GM18505 (cell line): ENCODE results near the gene TBC1D8.

Experiments
- ATAC-seq: cut with Tn5 transposase; IDR thresholded peaks from one replicate; pipeline ENCODE4 v1.9.1; 2021; ENCODE audit not compliant: unreplicated experiment
- POLR2A ChIP-seq: IDR thresholded peaks from 4 replicates; pipeline ENCODE4 v1.6.1; 2011; ENCODE audit warnings: borderline replicate concordance; ENCODE audit not compliant: insufficient read depth, insufficient read length; ENCODE audit errors: extremely low read depth

TBC1D8 gene

DNA sequence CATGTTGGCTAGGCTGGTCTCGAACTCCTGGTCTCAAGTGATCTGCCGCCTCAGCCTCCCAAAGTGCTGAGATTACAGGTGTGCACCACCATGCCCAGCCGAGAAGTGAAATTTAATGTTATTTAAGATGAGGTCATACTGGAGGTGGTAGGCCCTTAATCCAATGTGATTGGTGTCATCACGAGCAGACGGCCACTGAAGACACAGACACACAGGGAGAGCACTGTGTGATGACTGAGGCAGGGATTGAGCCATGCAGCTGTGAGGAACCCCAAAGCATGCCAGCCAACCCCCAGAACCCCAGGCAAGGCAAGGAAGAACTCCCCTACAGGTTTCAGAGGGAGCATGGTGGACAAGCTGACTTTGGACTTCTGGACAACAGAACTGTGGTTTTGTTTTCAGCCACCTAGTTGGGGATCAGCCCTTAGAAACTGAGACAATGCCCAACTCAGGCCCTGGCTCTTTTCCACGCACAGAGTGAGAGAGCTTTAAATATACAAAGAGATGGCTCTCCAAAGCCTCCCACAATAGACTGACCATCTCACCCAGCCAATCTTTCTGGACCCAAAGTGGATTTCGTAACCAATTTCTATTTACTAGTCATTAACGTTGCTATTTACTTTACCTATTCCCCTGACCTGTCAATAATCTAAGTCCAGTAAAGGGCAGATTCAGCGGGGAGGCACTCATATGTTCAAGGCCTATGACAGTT lies 34.2 kb downstream of the TBC1D8 start:
- ATAC-seq = no peak
- TF ChIP-seq POLR2A = no peak

DNA sequence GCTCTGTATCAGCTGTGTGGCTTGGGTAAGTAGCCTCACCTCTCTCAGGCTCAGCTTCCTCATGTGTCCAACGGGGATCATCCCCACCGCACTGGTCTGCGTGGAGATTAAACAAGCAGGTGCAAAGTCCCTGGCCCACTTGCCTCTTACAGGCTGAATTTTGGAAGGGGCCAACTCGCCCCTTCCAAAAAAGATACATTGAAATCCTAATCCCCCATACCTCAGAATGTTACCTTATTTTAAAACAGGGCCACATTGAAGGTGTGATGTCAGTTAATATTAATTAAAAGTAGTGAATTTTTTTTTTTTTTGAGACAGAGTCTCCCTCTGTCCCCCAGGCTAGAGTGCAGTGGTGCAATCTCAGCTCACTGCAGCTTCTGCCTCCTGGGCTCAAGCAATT lies 34.8 kb downstream of the TBC1D8 start:
- no peak for ATAC-seq
- TF ChIP-seq POLR2A = no peak

DNA sequence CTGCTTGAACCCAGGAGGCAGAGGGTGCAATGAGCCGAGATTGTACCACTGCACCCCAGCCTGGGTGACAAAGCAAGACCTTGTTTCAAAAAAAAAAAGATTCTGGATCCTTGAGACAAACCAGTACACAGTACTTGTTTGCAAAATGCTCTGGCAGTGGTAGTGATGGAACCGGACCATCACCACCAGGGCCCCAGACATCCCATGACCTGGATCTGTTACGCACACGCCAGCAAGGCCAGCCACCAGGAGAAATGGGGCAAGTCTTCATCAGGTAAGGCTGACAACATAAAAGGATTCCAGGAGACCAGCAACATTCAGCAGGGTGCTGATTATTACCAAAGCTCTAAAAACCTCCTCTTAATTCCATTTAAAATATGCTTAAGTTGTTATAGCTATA lies 35.5 kb downstream of the TBC1D8 start:
- no peak for ATAC-seq
- no peak for TF ChIP-seq POLR2A

DNA sequence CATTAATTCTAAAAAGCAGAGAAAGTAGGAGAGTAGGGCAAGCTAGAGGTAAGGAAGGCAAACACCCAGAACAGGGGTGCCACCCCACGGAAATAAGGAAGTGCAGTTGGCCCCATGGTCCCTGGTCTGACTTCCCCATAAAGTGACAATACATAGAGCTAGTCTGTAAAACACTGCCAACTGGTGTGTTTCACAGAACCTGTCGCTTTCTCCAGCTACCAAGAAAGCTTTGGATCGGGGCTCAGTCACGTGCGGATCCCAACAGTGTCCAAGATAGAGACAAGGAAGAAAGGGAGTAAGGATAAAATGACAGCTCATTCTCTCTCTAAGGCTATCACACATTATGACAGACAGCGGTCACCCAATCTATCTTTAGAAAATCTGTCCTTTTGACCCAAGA lies 36.4 kb downstream of the TBC1D8 start:
- no peak for ATAC-seq
- TF ChIP-seq POLR2A = no peak

DNA sequence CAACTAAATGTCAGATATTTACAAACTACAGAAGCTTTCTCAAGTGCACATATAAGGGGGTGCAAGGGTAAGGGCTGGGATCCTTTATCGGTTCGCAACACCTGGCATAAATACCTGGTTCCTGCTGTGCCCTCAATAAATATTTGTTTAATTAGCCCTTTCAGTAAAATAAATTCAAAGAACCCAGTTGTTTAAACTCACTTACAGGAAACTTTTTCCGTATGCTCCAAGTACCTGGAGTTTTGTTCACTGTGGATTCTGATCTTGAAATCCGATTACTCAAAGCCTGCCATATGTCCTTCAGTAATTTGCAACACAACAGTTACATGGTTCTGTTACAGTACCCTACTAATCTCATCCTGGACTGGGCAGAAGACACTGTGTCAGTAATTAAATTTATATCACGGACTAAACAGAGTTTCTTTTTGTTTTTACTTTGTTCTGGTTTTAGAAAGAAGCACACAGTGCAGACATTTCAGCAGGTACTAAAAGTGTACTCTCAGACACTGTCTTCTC lies 36.9 kb downstream of the TBC1D8 start:
- ATAC-seq = no peak
- TF ChIP-seq POLR2A = no peak

DNA sequence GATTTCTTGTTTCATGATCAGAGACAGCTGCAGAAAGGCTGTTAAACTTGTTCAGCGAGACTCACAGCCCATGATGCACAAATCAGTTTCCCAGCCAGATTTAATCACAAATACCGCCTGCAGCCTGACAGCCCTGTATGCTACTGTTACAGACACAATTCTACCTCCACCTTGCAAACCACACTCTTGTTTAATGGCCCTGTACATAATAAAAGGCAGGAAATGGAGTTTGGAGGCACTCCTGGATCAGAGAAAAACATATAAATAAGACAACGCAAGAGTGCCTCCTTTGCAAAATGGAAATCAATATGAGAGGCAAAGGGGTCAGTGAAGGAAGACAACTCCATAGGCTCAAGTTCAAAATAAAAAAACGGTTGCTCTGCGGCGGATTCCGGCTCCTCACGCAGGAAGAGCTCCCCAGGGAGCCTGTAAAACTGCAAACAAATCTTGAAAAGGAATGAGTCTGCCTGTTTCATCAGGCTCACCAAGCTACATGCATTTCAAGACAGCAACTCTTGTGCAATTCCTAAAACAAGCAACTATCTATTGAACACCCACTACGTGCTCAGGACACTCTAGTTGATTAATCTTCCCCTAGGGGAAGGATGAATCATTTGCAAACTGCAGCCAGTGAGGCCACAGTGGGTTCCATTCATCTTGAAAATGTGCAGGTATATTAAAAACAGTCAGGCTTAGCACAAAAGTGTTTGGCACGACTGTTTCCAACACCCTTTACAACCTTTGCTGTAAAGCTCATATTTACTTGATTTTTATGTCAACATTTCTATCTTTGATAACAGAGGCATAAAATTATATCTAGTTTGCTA lies 37.5 kb downstream of the TBC1D8 start:
- ATAC-seq = no peak
- no peak for TF ChIP-seq POLR2A

DNA sequence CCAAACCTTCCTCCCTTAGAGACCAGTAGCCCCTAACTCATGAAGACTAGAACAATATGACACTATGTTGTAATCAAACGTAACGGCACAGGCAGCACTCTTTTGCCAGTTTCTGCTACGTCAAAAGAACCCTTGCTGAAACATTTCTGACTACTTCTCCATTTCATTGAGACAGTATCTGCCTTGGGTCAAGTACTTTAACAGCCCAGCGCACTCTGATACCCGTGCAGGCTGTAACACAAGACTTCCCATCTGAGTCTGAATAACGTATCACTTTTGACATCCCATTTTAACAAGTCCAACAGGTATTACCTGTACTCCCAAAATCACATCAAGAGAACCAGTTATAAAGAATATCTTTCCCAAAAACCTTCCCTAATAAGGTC lies 38.4 kb downstream of the TBC1D8 start:
- no peak for ATAC-seq
- TF ChIP-seq POLR2A = no peak

DNA sequence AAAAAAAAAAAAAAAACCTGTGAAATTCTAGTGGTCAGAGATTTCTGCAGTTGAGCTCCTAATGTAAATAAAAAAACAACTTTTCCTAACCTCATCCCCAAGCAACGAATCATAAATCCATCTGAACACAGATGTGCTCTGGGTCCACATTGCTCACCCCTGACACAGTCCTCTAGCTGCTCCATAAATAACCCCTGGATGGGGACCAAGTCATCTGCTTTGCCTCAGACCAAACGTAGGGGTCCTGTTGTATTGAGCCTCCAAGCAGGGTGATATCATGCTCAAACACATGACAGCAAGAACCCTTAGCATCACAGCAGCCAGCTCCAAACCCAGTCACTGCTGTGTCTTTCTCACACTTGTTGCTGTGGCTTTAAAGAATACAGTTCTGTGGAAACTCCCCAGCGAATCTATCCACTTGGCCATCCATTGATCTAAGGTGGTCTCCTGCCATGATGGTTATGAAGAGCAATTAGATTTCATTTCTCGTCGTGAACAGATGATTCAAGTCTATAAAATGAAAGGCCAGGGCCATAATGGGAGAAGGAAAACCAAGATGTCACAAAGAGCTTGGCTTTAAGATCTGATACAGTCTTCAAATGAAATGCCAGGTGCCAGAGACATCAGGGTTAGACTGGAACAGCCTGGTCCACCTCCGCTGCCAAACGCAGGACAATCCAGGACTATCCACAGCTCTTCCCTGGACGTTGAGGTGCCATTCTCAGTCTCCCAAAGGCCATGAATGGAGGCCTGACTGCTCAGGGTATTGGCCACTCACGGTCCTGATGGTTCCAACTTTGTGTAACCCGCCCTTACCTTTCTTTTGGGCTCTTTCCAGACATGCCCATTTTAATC lies 39.0 kb downstream of the TBC1D8 start:
- TF ChIP-seq POLR2A = no peak
- no peak for ATAC-seq

DNA sequence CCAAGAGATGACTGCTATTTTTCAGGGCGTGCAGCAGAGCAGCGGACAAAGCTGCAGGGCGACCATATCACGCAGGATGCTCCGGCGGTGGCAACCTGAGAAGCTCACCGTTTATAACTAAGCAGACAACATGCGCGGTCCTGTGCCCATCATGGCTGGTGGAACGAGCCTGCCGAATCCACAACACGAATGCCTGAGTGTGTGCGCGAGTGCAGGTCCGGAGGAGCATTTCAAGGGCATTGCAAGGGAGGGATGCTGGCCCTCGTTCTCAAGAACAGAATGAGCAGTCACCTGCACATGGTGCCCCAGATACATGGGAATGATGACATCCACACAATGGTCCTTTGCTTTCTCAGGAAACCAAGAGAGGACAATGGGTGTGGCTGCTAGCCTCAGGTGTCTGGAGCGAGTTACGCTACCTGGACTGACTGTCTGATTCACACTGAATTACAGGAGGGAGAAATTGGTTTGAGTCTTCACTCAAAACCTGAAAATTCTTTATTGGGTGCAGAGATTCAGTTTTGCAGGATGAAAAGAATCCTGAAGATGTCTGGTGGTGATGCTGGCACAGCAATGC lies 39.8 kb downstream of the TBC1D8 start:
- no peak for ATAC-seq
- no peak for TF ChIP-seq POLR2A

DNA sequence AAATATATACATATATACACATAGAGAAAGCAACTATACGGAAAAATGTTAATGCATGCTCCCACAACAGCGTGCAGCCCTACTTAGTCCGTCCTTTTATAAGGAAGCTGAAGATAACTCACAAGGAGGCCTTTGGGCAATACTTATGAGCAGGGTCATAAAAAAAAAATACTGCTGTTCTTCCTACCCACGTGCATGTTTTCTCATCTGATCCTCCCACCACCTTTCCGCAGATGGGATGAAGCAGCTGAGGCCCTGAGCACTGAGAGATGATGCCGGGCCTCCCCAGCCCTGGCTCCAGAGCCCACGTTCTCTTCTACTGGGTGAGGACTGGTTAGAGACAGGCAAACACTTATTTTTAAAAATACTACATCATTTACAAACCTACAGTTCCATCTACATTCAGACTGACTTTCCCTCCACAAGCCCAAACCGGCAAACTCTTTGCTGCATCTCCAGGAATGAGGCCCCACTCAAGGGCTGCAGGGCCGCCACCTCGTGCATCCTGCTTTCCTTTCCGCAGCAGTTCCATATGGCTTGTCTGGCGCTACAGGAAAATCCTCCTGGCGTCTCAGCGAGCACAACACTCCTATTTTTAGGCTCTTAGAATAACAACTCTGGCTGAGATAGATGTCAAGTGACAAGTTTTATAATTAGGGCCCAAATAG lies 41.6 kb downstream of the TBC1D8 start:
- TF ChIP-seq POLR2A = no peak
- no peak for ATAC-seq

DNA sequence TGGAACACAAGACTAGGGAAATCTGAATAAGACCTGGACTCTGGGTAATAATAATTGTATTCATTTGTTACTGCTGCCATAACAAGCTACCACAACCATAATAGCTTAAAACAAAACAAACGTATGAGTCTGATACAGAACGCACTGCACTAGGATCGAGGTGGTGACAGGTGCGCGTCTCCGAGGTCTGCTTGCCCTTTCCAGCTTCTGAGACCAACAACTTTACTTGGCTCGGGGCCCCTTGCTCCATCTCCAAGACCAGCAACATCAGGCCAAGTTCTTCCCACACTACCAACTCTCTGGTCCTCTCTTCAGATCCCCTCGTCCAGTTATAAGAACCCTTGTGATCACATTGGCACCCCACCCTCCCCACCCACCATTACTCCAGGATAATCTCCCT lies 42.8 kb downstream of the TBC1D8 start:
- no peak for ATAC-seq
- no peak for TF ChIP-seq POLR2A

DNA sequence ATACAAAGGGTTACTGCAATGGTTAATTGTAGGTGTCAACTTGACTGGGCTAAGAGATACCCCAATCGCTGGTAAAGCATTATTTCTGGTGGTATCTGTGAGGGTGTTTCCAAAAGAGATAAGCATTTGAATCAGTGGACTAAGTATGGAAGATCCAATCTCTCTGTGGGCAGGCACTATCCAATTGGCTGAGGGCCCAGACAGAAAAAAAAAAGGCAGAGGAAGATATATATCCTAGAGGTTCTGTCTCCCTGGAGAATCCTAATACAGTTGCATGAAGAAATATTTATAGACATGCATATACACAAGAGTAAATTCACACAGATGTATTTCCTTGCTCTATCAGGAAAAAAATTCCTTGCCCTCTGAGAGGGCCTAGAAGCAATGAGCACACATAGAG lies 43.9 kb downstream of the TBC1D8 start:
- no peak for TF ChIP-seq POLR2A
- no peak for ATAC-seq

DNA sequence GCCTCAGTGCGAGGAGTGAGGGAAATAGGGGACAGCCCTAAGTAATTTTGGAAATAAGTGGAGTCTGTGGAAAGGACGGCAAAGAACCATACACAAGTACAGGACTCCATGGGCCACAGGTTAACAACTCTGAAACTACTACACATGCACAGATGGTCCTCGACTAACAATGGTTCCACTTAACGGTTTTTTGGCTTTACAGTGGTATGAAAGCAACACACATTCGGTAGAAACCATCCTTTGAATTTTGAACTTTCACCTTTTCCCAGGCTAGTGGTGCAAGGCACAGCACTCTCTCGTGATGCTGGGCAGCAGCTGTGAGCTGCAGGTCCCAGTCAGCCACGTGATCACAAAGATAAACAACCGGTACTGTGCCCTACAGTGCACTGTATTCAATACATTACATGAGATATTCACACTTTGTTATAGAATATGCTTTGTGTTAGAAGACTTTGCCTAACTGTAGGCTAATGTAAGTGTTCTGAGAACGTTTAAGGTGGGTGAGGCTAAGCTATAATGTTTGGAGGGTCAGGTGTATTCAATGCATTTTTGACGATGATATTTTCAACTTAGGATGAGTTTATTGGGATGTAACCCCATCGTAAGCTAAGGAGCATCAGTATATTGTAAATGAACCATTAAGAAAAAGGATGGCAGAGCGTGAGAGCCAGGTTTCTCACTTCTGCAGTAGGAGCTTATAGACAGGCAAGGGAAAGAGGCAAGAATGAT lies 44.6 kb downstream of the TBC1D8 start:
- ATAC-seq = no peak
- no peak for TF ChIP-seq POLR2A

DNA sequence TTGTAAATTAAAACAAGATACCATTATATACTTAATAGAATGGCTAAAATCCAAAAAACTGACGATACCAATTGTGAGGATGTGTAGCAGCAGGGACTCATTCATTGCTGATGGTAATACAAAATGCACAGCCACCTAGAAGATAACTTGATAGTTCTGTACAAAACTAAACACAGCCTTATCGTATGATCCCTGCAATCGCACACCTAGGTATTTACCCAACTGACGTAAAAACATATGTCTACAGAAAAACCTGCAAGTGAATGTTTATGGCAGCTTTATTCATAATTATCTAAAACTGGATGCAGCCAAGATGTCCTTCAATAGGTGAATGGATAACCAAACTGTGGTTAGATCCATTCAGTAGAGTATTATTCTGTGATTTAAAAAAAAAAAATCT lies 45.5 kb downstream of the TBC1D8 start:
- no peak for ATAC-seq

More for the DNA sequence above, 45.5 kb downstream of the TBC1D8 start:
- no peak for TF ChIP-seq POLR2A
